HFF-Myc (cell line): ENCODE data around the gene DHRS2.

Source experiments
- DNase-seq: peaks from one replicate; pipeline ENCODE4 v3.0.0-alpha.2; 2011; ENCODE audit warnings: low read depth; ENCODE audit errors: extremely low read depth
- H3K4me3 ChIP-seq: replicated peaks from 2 replicates; pipeline ENCODE4 v1.5.1; 2011; ENCODE audit warnings: low read depth, mild to moderate bottlenecking, control low read depth, low read length
- TF ChIP-seq, protein P1 (sequence below): IDR thresholded peaks from 2 replicates; pipeline ENCODE4 v1.5.1; 2012; ENCODE audit warnings: mild to moderate bottlenecking, low read depth, low read length, control low read depth; ENCODE audit errors: missing control alignments

Gene DHRS2

GRCh38 chr14:23612802-23613201, 23.4 kb upstream of the DHRS2 start:
- DNase-seq, result no peak
- TF ChIP-seq, protein P1, sequence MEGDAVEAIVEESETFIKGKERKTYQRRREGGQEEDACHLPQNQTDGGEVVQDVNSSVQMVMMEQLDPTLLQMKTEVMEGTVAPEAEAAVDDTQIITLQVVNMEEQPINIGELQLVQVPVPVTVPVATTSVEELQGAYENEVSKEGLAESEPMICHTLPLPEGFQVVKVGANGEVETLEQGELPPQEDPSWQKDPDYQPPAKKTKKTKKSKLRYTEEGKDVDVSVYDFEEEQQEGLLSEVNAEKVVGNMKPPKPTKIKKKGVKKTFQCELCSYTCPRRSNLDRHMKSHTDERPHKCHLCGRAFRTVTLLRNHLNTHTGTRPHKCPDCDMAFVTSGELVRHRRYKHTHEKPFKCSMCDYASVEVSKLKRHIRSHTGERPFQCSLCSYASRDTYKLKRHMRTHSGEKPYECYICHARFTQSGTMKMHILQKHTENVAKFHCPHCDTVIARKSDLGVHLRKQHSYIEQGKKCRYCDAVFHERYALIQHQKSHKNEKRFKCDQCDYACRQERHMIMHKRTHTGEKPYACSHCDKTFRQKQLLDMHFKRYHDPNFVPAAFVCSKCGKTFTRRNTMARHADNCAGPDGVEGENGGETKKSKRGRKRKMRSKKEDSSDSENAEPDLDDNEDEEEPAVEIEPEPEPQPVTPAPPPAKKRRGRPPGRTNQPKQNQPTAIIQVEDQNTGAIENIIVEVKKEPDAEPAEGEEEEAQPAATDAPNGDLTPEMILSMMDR, result no peak
- no peak overlapping the region for H3K4me3 ChIP-seq

DNA sequence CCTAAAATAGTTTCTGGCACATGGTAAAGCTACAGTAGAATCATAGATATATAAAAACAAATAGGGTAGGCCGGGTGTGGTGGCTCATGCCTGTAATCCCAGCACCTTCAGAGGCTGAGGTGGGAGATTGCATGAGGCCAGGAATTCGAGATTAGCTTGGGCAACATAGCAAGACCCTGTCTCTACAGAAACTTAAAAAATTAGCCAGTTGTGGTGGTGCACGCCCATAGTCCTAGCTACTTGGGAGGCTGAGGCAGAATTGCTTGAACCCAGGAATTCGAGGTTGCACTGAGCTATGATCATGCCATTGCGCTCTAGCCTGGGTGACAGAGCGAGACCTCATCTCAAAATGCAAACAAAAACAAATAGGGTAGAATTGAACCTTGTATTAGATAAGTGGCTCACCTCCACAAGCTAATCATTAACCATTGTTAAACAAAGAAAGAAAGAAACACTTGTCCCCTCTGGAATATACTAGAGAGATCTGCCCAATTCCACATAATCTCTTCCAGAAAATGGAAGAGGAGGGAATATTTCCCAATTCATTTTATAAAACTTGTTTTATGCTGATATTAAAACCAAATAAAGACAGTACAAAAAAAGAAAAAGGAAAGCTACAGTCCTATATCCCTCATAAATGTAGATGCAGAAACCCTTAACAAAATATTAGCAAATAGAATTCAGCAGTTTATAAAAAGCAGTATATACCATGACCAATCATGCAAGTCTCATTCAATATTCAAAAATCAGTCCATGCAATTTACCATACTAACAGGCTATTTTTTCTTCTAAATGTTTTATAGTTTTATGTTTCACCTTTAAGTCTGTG, 22.7 kb upstream of the DHRS2 start:
- no peak for DNase-seq
- TF ChIP-seq, protein P1, result no peak
- H3K4me3 ChIP-seq, result no peak overlapping the region

GRCh38 chr14:23614395-23614828, 21.8 kb upstream of the DHRS2 start:
- H3K4me3 ChIP-seq, result no peak overlapping the region
- DNase-seq, result no peak
- TF ChIP-seq, protein P1, result no peak

DNA sequence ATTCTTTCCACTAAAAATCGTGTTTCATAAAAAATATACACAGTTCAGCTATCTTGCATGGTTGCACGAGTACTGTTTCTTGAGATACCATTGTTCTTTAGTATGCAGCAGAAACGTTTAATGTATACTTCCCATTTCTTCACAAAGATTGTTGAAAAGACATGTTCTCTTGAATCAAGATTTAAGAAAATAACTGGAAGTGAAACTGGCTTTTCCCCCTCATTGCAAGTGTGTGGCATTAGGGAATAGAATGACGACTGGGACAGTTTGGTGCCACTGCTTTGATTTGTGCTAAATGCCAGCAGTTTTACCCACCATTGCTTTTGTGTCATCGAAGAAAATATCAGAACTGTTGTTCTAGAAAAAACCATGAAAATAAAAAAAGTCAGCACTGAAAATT, 20.3 kb upstream of the DHRS2 start:
- H3K4me3 ChIP-seq, result no peak overlapping the region
- TF ChIP-seq, protein P1, result no peak
- DNase-seq, result no peak

DNA sequence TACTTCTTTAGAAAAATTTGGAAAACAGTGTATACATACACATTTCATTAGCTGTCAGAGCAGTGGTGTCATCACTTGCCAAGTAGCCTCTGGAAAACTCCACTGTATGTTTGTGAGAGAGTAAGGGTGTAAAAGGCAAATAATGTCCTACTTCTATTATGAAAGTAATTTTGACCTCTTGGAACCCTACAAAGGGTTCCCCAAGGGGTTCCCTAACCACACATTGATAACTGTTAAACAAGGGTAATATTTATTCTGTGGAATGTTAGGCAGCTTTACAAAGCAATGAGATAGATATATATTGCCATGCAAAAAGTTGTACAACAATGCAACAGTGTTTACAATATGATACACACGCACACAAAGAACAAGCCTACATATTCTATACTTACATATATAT, 18.6 kb upstream of the DHRS2 start:
- TF ChIP-seq, protein P1, result no peak
- no peak overlapping the region for H3K4me3 ChIP-seq
- no peak for DNase-seq

DNA sequence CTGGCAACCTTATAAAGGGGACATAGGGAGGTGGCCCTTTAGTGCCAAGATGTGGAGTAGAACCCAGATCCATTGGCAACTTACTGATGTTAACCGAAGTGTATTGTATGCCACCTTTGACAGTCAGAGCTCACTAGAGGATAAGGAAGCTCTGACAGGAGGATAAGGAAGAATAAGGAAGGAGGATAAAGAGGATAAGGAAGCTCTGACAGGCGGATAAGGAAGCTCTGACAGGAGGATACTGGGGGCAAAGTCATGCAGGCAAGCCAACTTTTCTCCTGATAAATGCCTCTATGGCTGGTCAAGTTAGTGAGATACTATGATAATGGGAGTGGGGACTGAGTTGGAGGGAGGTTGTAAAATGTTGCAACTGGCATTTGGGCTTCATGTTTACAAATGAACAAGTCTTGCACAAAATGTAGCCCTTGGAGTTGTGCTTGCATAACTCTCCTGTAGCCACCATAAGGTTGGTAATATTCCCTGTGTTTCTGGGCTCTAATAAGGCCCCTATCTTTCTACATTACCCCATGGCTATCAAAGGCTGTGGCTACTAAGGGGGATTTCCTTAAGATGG, 17.7 kb upstream of the DHRS2 start:
- TF ChIP-seq, protein P1, result no peak
- no peak overlapping the region for H3K4me3 ChIP-seq
- no peak for DNase-seq
